ENCODE data around the gene LGR4. TPM values are rescaled to one million over a fixed set of nuclear protein-coding genes. Genes with fewer than 3 reads are reported as not detected.

LGR4 gene
- total and polyA plus RNA-seq, 9 of the 15 experiments (the other 6 are each of a cell fraction or from before 2014, with no cell fraction given): 0.94 to 10.1 (median 5.8) TPM

GRCh38 chr11:27362749-27363575, 109.6 kb downstream of the LGR4 start, which contains the start of gene CCDC34 (continued):
- TF ChIP-seq BRD9 (IDR thresholded peaks at IDR 0.05; ENCODE audit: low read depth, partially characterized antibody) (no peak), HOMEZ (CRISPR knock-in tag; IDR thresholded peaks at IDR 0.05) (no peak), EHMT2 (IDR thresholded peaks at IDR 0.05) (no peak), CREB3 (tag; conservative IDR thresholded peaks at IDR 0.05; ENCODE audit: low read depth) (no peak), E2F8 (IDR thresholded peaks at IDR 0.05; ENCODE audit: low read depth, partially characterized antibody) (no peak), DLX4 (CRISPR knock-in tag; IDR thresholded peaks at IDR 0.05) (no peak), NR1H2 (CRISPR knock-in tag; IDR thresholded peaks at IDR 0.05) (no peak), KLF6 (CRISPR knock-in tag; IDR thresholded peaks at IDR 0.05; ENCODE audit: borderline replicate concordance) (no peak), PREB (CRISPR knock-in tag; IDR thresholded peaks at IDR 0.05) (no peak), CXXC5 (CRISPR knock-in tag; IDR thresholded peaks at IDR 0.05) (peak; percentile 89), TCF15 (CRISPR knock-in tag; IDR thresholded peaks at IDR 0.05) (no peak), PHF20 (IDR thresholded peaks at IDR 0.05; ENCODE audit: partially characterized antibody) (no peak), RREB1 (CRISPR knock-in tag; IDR thresholded peaks at IDR 0.05) (no peak)
